HepG2 (cell line): Measurements from ENCODE around the gene ATP5F1E. TPM values are rescaled to one million over a fixed set of nuclear protein-coding genes. Genes with fewer than 3 reads are reported as not detected.

Source experiments
- FOXA1 ChIP-seq, 2 experiments: fragments of 450-650 bp in 1 of 2; sonication (generic) in 1 of 2; formaldehyde crosslinking in 1 of 2; IDR thresholded peaks; 2 replicates each; pipeline versions ENCODE4 v1.4.0 to v1.6.1; 2016 to 2020; ENCODE audit warnings: missing genetic modification reagents in 1 of 2
- MED1 ChIP-seq: sonication (generic); formaldehyde crosslinking; IDR thresholded peaks from 2 replicates; pipeline ENCODE4 v1.4.0; 2020; ENCODE audit warnings: missing genetic modification reagents
- RAD21 ChIP-seq: fragments of 450-650 bp; formaldehyde crosslinking; IDR thresholded peaks from 2 replicates; pipeline ENCODE4 v1.5.0; 2020; ENCODE audit warnings: mild to moderate bottlenecking
- RBFOX2 ChIP-seq: fragments of 200-400 bp; formaldehyde crosslinking; IDR thresholded peaks from 2 replicates; pipeline ENCODE4 v1.6.1; 2017; ENCODE audit warnings: low read depth, mild to moderate bottlenecking, low read length
- RFX1 ChIP-seq: fragments of 450-650 bp; IDR thresholded peaks from 2 replicates; pipeline ENCODE4 v1.6.1; 2017
- SKIL ChIP-seq: sonication (generic); formaldehyde crosslinking; IDR thresholded peaks from 2 replicates; pipeline ENCODE4 v1.8.0; 2022; ENCODE audit warnings: missing genetic modification reagents, mild to moderate bottlenecking, moderate library complexity, borderline replicate concordance
- U2AF2 ChIP-seq: fragments of 200-400 bp; formaldehyde crosslinking; IDR thresholded peaks from 2 replicates; pipeline ENCODE4 v1.6.1; 2017; ENCODE audit warnings: low read depth, mild to moderate bottlenecking, low read length
- ZFP36L2 ChIP-seq: sonication (generic); formaldehyde crosslinking; IDR thresholded peaks from 2 replicates; pipeline ENCODE4 v1.4.0; 2020; ENCODE audit warnings: missing genetic modification reagents
- ZNF546 ChIP-seq: sonication (generic); formaldehyde crosslinking; conservative IDR thresholded peaks from 2 replicates; pipeline ENCODE4 v1.8.1; 2023; ENCODE audit warnings: mild to moderate bottlenecking, missing genetic modification reagents
- ZNF564 ChIP-seq: sonication (generic); formaldehyde crosslinking; IDR thresholded peaks from 2 replicates; pipeline ENCODE4 v1.8.1; 2023; ENCODE audit warnings: mild to moderate bottlenecking, missing genetic modification reagents
- ZNF777 ChIP-seq: sonication (generic); formaldehyde crosslinking; IDR thresholded peaks from 2 replicates; pipeline ENCODE4 v1.4.0; 2020; ENCODE audit warnings: missing genetic modification reagents
- ZNF780A ChIP-seq: sonication (generic); formaldehyde crosslinking; IDR thresholded peaks from 2 replicates; pipeline ENCODE4 v1.8.0; 2022; ENCODE audit warnings: mild to moderate bottlenecking, missing genetic modification reagents, moderate library complexity
- ZNF792 ChIP-seq: IDR thresholded peaks from 2 replicates; pipeline ENCODE4 v1.6.1; 2016
- ZSCAN21 ChIP-seq: sonication (generic); formaldehyde crosslinking; IDR thresholded peaks from 2 replicates; pipeline ENCODE4 v1.8.0; 2022; ENCODE audit warnings: mild to moderate bottlenecking, missing genetic modification reagents, moderate library complexity, borderline replicate concordance
- ZSCAN25 ChIP-seq: sonication (generic); formaldehyde crosslinking; IDR thresholded peaks from 2 replicates; pipeline ENCODE4 v1.8.0; 2022; ENCODE audit warnings: mild to moderate bottlenecking, missing genetic modification reagents
- ZSCAN5A ChIP-seq: sonication (generic); formaldehyde crosslinking; IDR thresholded peaks from 2 replicates; pipeline ENCODE4 v1.8.0; 2022; ENCODE audit warnings: mild to moderate bottlenecking, missing genetic modification reagents, borderline replicate concordance
- polyA plus RNA-seq, 8 experiments: library from polyadenylated mRNA; depleted of rRNA in 3 of 8; stranded (reverse) in 7 of 8; unstranded in 1 of 8; fragments of >200 nt; fragmentation: Illumina TruSeq in 4 of 8; extraction: Trizol in 4 of 8; gene quantifications; 2 replicates each; pipeline versions ENCODE4 v1.2.1 to v1.2.3, GENCODE V29; 2011 to 2016; ENCODE audit warnings: low read depth in 4 of 8, missing spikeins in 1 of 8, mixed read lengths in 1 of 8; ENCODE audit not compliant: insufficient read depth in 1 of 8
- total RNA-seq, 5 experiments: library from RNA; depleted of rRNA; stranded (reverse); fragments of >200 nt; fragmentation: Illumina TruSeq; extraction: Trizol; gene quantifications; 2 replicates each; pipeline ENCODE4 v1.2.3, GENCODE V29; 2016; ENCODE audit warnings: low read depth in 1 of 5
- TF ChIP-seq, protein P1 (sequence below): sonication (generic); formaldehyde crosslinking; conservative IDR thresholded peaks from 2 replicates; pipeline ENCODE4 v1.4.0; 2020; ENCODE audit warnings: missing genetic modification reagents
- TF ChIP-seq, protein P2 (sequence below): sonication (generic); formaldehyde crosslinking; IDR thresholded peaks from 2 replicates; pipeline ENCODE4 v1.9.0; 2021; ENCODE audit warnings: mild to moderate bottlenecking, missing genetic modification reagents
- TF ChIP-seq, protein P3 (sequence below): sonication (generic); formaldehyde crosslinking; conservative IDR thresholded peaks from 2 replicates; pipeline ENCODE4 v1.5.0; 2020; ENCODE audit warnings: missing genetic modification reagents

ATP5F1E gene
- total and polyA plus RNA-seq, 2 of the 13 experiments (the other 11 are each of a cell fraction or from before 2014, with no cell fraction given), result 121 to 134 TPM

DNA sequence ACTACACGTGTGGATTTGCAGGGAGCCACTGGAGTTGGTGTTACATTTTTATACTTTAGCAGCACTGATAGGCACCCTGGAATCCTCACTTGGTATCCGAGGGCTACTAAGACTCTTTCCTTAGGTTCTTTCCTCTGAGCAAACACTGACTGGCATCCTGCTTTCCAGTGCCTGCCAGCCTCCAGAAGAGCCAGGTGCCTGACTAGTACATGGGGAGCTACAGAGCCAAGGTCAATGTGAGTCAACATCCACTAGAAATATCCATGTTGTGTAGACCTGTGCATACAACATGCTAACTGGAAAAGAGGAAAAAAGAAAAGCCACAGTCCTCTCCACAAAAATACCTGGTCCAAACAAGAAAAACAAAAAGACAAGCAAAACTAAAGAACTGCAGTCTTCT is 7.0 kb downstream of the ATP5F1E start (continued):
- TF ChIP-seq U2AF2 (no peak), ZSCAN25 (CRISPR knock-in tag) (no peak), ZNF792 (CRISPR knock-in tag) (no peak), ZNF564 (no peak), ZSCAN21 (CRISPR knock-in tag) (no peak), SKIL (CRISPR knock-in tag) (no peak), ZNF546 (CRISPR knock-in tag) (no peak), RFX1 (no peak), ZNF777 (no peak), RBFOX2 (peak; percentile 50; the same call in 1 of the 2 replicates), RAD21 (CRISPR knock-in tag) (no peak), MED1 (CRISPR knock-in tag) (no peak), FOXA1 (IDR thresholded peaks at IDR 0.05) (no peak), FOXA1 (CRISPR knock-in tag; IDR thresholded peaks at IDR 0.05) (0 out of 2 replicates have a peak, but pooled peaks have one; percentile 23), ZSCAN5A (CRISPR knock-in tag) (no peak), ZNF780A (CRISPR knock-in tag) (no peak), ZFP36L2 (CRISPR knock-in tag) (no peak)
- TF ChIP-seq, protein P1, sequence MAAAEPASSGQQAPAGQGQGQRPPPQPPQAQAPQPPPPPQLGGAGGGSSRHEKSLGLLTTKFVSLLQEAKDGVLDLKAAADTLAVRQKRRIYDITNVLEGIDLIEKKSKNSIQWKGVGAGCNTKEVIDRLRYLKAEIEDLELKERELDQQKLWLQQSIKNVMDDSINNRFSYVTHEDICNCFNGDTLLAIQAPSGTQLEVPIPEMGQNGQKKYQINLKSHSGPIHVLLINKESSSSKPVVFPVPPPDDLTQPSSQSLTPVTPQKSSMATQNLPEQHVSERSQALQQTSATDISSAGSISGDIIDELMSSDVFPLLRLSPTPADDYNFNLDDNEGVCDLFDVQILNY (CRISPR knock-in tag), result no peak
- TF ChIP-seq, protein P2, sequence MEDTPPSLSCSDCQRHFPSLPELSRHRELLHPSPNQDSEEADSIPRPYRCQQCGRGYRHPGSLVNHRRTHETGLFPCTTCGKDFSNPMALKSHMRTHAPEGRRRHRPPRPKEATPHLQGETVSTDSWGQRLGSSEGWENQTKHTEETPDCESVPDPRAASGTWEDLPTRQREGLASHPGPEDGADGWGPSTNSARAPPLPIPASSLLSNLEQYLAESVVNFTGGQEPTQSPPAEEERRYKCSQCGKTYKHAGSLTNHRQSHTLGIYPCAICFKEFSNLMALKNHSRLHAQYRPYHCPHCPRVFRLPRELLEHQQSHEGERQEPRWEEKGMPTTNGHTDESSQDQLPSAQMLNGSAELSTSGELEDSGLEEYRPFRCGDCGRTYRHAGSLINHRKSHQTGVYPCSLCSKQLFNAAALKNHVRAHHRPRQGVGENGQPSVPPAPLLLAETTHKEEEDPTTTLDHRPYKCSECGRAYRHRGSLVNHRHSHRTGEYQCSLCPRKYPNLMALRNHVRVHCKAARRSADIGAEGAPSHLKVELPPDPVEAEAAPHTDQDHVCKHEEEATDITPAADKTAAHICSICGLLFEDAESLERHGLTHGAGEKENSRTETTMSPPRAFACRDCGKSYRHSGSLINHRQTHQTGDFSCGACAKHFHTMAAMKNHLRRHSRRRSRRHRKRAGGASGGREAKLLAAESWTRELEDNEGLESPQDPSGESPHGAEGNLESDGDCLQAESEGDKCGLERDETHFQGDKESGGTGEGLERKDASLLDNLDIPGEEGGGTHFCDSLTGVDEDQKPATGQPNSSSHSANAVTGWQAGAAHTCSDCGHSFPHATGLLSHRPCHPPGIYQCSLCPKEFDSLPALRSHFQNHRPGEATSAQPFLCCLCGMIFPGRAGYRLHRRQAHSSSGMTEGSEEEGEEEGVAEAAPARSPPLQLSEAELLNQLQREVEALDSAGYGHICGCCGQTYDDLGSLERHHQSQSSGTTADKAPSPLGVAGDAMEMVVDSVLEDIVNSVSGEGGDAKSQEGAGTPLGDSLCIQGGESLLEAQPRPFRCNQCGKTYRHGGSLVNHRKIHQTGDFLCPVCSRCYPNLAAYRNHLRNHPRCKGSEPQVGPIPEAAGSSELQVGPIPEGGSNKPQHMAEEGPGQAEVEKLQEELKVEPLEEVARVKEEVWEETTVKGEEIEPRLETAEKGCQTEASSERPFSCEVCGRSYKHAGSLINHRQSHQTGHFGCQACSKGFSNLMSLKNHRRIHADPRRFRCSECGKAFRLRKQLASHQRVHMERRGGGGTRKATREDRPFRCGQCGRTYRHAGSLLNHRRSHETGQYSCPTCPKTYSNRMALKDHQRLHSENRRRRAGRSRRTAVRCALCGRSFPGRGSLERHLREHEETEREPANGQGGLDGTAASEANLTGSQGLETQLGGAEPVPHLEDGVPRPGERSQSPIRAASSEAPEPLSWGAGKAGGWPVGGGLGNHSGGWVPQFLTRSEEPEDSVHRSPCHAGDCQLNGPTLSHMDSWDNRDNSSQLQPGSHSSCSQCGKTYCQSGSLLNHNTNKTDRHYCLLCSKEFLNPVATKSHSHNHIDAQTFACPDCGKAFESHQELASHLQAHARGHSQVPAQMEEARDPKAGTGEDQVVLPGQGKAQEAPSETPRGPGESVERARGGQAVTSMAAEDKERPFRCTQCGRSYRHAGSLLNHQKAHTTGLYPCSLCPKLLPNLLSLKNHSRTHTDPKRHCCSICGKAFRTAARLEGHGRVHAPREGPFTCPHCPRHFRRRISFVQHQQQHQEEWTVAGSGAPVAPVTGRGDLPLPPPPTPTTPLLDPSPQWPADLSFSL (CRISPR knock-in tag), result no peak
- TF ChIP-seq, protein P3, sequence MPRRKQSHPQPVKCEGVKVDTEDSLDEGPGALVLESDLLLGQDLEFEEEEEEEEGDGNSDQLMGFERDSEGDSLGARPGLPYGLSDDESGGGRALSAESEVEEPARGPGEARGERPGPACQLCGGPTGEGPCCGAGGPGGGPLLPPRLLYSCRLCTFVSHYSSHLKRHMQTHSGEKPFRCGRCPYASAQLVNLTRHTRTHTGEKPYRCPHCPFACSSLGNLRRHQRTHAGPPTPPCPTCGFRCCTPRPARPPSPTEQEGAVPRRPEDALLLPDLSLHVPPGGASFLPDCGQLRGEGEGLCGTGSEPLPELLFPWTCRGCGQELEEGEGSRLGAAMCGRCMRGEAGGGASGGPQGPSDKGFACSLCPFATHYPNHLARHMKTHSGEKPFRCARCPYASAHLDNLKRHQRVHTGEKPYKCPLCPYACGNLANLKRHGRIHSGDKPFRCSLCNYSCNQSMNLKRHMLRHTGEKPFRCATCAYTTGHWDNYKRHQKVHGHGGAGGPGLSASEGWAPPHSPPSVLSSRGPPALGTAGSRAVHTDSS (CRISPR knock-in tag), result no peak
